Thyroid gland (tissue), 4 donors: ENCODE results near the gene SIPA1. TPM values are rescaled to one million over a fixed set of nuclear protein-coding genes. Genes with fewer than 3 reads are reported as not detected.

Source experiments
- DNase-seq, 2 donors: peaks; one replicate each; pipeline ENCODE4 v3.0.0-alpha.2; 2019
- H3K27ac ChIP-seq, 3 donors: fragments of 200-600 bp; sonication (generic); 1 replicate in 2 of 3; 2 replicates in 1 of 3; pipeline ENCODE4 v1.5.1; 2016 to 2019; ENCODE audit warnings: mild to moderate bottlenecking in 1 of 3, moderate library complexity in 1 of 3
- H3K27me3 ChIP-seq: fragments of 200-600 bp; sonication (generic); one replicate; pipeline ENCODE4 v1.5.1; 2019
- H3K36me3 ChIP-seq, 2 donors: fragments of 200-600 bp; sonication (generic); one replicate each; pipeline ENCODE4 v1.5.1; 2016 to 2019
- H3K4me1 ChIP-seq, 2 donors: fragments of 200-600 bp; sonication (generic); one replicate each; pipeline ENCODE4 v1.5.1; 2017 to 2019
- H3K4me3 ChIP-seq, 3 donors: fragments of 200-600 bp; sonication (generic); replicated peaks in 1 of 3; 1 replicate in 2 of 3; 2 replicates in 1 of 3; pipeline ENCODE4 v1.5.1; 2016; ENCODE audit warnings: mild to moderate bottlenecking in 1 of 3
- H3K9me3 ChIP-seq: fragments of 200-600 bp; sonication (generic); one replicate; pipeline ENCODE4 v1.5.1; 2017
- CTCF ChIP-seq, 6 experiments: fragments of 200-600 bp in 3 of 6; fragments of 450-650 bp in 3 of 6; sonication (generic) in 3 of 6; IDR thresholded peaks; one replicate each; pipeline ENCODE4 v1.5.1; 2016 to 2019; ENCODE audit warnings: antibody characterized with exemption in 6 of 6, mild to moderate bottlenecking in 2 of 6, inconsistent platforms in 1 of 6, moderate library complexity in 1 of 6
- POLR2A ChIP-seq, 2 donors: fragments of 450-650 bp; IDR thresholded peaks; one replicate each; pipeline ENCODE4 v1.6.1; 2017; ENCODE audit warnings: antibody characterized with exemption in 2 of 2, mild to moderate bottlenecking in 2 of 2, moderate library complexity in 1 of 2
- WGBS, 2 donors: methylation state at CpG; one replicate each; pipeline ENCODE4 v1.1.5; 2017; 5-methylcytosine and 5-hydroxymethylcytosine counted together
- intact Hi-C: fragments of 100-400 bp; cut with DNase I; formaldehyde crosslinking; loops from one replicate; pipeline ENCODE4 v1.15.1; 2023
- total RNA-seq, 4 donors: library from RNA; depleted of rRNA; stranded (reverse); fragments of >200 nt; gene quantifications; one replicate each; pipeline ENCODE4 v1.2.3, GENCODE V29; 2016

SIPA1 gene
- total RNA-seq, 4 donors from 2014 or later: 19.2 to 40.6 (median 32.7) TPM

- intact Hi-C loops: no loop called here
- TF ChIP-seq POLR2A (IDR thresholded peaks at IDR 0.05) (no peak), CTCF (IDR thresholded peaks at IDR 0.05) (no peak)
- Histone ChIP-seq H3K27me3 (no peaks in the 10 kb centered on the region), H3K36me3 (no peaks in the 10 kb centered on the region), H3K4me1 (peaks cover 4 to 18% of the 10 kb centered on the region in 2 donors), H3K27ac (no peak overlapping the region), H3K4me3 (no peak overlapping the region), H3K9me3 (no peaks in the 10 kb centered on the region)
- 61 to 67% methylated on average over 5 to 7 of the region's 8 CpGs for WGBS, 2 donors
- DNase-seq: no peak
Observed at GRCh38 chr11:65590240-65590738, 47.6 kb upstream of the SIPA1 start.

GRCh38 chr11:65591939-65592857 lies 45.7 kb upstream of the SIPA1 start:
- no peaks in the 10 kb centered on the region for H3K36me3 ChIP-seq
- DNase-seq: peak; percentile 54 to 62
- TF ChIP-seq POLR2A (IDR thresholded peaks at IDR 0.05): no peak
- TF ChIP-seq CTCF (IDR thresholded peaks at IDR 0.05): peak in 3 of 6 experiments; percentile 12 to 47 (median 36)
- H3K27me3 ChIP-seq: no peaks in the 10 kb centered on the region
- no peak overlapping the region for H3K4me3 ChIP-seq
- H3K9me3 ChIP-seq: no peaks in the 10 kb centered on the region
- intact Hi-C loops: no loop called here
- peaks cover 4 to 13% of the 10 kb centered on the region in 2 donors for H3K4me1 ChIP-seq
- 35 to 37% methylated on average over 30 to 37 of the region's 106 CpGs for WGBS, 2 donors
- peak overlapping the region in 2 of 3 donors; percentile 4 to 47 for H3K27ac ChIP-seq

- Histone ChIP-seq H3K4me1 (peaks cover 4 to 7% of the 10 kb centered on the region in 2 donors), H3K27ac (no peak overlapping the region), H3K9me3 (no peaks in the 10 kb centered on the region), H3K4me3 (no peak overlapping the region), H3K27me3 (no peaks in the 10 kb centered on the region), H3K36me3 (peaks cover 4 to 6% of the 10 kb centered on the region in 2 donors)
- 67 to 73% methylated on average over 18 to 19 of the region's 22 CpGs for WGBS, 2 donors
- intact Hi-C loops: no loop called here
- no peak for DNase-seq
- TF ChIP-seq POLR2A (IDR thresholded peaks at IDR 0.05) (no peak), CTCF (IDR thresholded peaks at IDR 0.05) (no peak)
Observed at GRCh38 chr11:65592858-65593517, 44.9 kb upstream of the SIPA1 start.

- Histone ChIP-seq H3K27me3 (no peaks in the 10 kb centered on the region), H3K9me3 (no peaks in the 10 kb centered on the region), H3K4me1 (peaks cover 0 to 4% of the 10 kb centered on the region in 2 donors), H3K27ac (no peak overlapping the region), H3K36me3 (peaks cover 12 to 14% of the 10 kb centered on the region in 2 donors), H3K4me3 (no peak overlapping the region)
- 79 to 83% methylated on average over 16 to 17 of the region's 26 CpGs for WGBS, 2 donors
- TF ChIP-seq CTCF (IDR thresholded peaks at IDR 0.05) (peak; percentile 15 to 53 (median 29)), POLR2A (IDR thresholded peaks at IDR 0.05) (no peak)
- DNase-seq: no peak
- intact Hi-C loops: no loop called here
Observed at GRCh38 chr11:65593518-65594414, 44.1 kb upstream of the SIPA1 start.
